ENCODE results near the gene ADAM8.
"Not testable (repeated sequence)": the region's sequence is repeated elsewhere in the genome, so short reads cannot be mapped to it uniquely, and the experiment has no call there.

The ADAM8 gene

GRCh38 chr10:133276435-133277201 is at the start of gene ADAM8:
Gene ADAM8, minus strand, starts transcription at chr10:133276868. Its CDS starts 51 bp downstream, at chr10:133276817.
- peak; percentile 64 for DNase-seq (ENCODE audit: low spot score)
- no peak for TF ChIP-seq CTCF (conservative IDR thresholded peaks at IDR 0.05; ENCODE audit: low read depth)
- peak within 1 kb of the TSS; percentile 89 for H3K27ac ChIP-seq
- CTCF ChIA-PET = interaction anchor here (0.6 to 1.1 kb wide), 3 partner anchors 30 to 53 kb away, joined by 3 to 5 read pairs (median 3); no protein-coding TSS in a partner anchor
- POLR2A ChIA-PET (ENCODE audit: low non-redundant PET) = interaction anchor here (1.0 kb wide), 1 partner anchor 31 kb away, joined by 3 read pairs; no protein-coding TSS in a partner anchor

GRCh38 chr10:133326223-133326551 is 49.5 kb upstream of the ADAM8 start:
- ChIA-PET POLR2A (ENCODE audit: low non-redundant PET) (no interaction called here), CTCF (no interaction called here)
- no peak for DNase-seq (ENCODE audit: low spot score)
- no peak for TF ChIP-seq CTCF (conservative IDR thresholded peaks at IDR 0.05; ENCODE audit: low read depth)
- no peak overlapping the region for H3K27ac ChIP-seq

GRCh38 chr10:133325440-133326222 is 49.0 kb upstream of the ADAM8 start:
- ChIA-PET CTCF (interaction anchor here (0.7 kb wide), 1 partner anchor 83 kb away, joined by 3 read pairs; no protein-coding TSS in a partner anchor), POLR2A (ENCODE audit: low non-redundant PET) (no interaction called here)
- no peak for DNase-seq (ENCODE audit: low spot score)
- no peak for TF ChIP-seq CTCF (conservative IDR thresholded peaks at IDR 0.05; ENCODE audit: low read depth)
- H3K27ac ChIP-seq = no peak overlapping the region

GRCh38 chr10:133324857-133325260 is 48.2 kb upstream of the ADAM8 start:
- no peak for TF ChIP-seq CTCF (conservative IDR thresholded peaks at IDR 0.05; ENCODE audit: low read depth)
- DNase-seq (ENCODE audit: low spot score) = no peak
- ChIA-PET CTCF (interaction anchor here (0.6 to 0.7 kb wide), 2 partner anchors 18 to 82 kb away, joined by 3 read pairs; no protein-coding TSS in a partner anchor), POLR2A (ENCODE audit: low non-redundant PET) (no interaction called here)
- H3K27ac ChIP-seq = no peak overlapping the region

- ChIA-PET CTCF (interaction anchor here (0.6 kb wide), 2 partner anchors 17 to 77 kb away, joined by 3 read pairs; no protein-coding TSS in a partner anchor), POLR2A (ENCODE audit: low non-redundant PET) (no interaction called here)
- no peak for DNase-seq (ENCODE audit: low spot score)
- TF ChIP-seq CTCF (conservative IDR thresholded peaks at IDR 0.05; ENCODE audit: low read depth) = no peak
- peak overlapping the region; percentile 29; the same call in 1 of the 2 replicates for H3K27ac ChIP-seq
Measured at GRCh38 chr10:133324198-133324792, 47.6 kb upstream of the ADAM8 start.

- CTCF ChIA-PET; DNase-seq (ENCODE audit: low spot score); POLR2A ChIA-PET (ENCODE audit: low non-redundant PET); H3K27ac ChIP-seq: not testable (repeated sequence)
Measured at GRCh38 chr10:133322064-133322709, 45.5 kb upstream of the ADAM8 start.

GRCh38 chr10:133320852-133321422 is 44.3 kb upstream of the ADAM8 start:
- DNase-seq (ENCODE audit: low spot score); POLR2A ChIA-PET (ENCODE audit: low non-redundant PET); H3K27ac ChIP-seq: not testable (repeated sequence)
- CTCF ChIA-PET = interaction anchor here (2.2 kb wide), 1 partner anchor 8 kb away, joined by 12 read pairs; no protein-coding TSS in a partner anchor
